ENCODE data around the gene PLEKHH1.

DNA sequence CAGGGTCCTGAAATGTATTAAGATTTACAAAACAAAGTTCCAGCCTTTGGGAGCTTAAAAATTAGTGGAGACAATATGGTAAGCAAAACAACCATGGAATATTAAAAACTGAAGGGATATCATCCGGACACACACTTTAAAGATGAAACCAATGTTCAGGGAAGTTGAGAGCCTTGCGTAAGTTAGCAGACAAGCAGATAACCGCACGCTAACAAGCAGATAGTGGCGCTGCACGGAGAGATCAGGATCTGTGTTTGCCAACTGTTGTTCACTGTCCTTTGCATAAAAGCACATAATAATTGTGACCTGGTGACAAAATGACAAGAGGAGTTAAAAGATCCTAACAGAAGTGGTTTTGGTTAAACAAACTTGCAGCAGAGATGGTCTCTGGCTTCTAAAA is 30.2 kb upstream of the PLEKHH1 start:
- no peak for TF ChIP-seq POLR2AphosphoS5 (IDR thresholded peaks at IDR 0.05)
- TF ChIP-seq, protein P1, sequence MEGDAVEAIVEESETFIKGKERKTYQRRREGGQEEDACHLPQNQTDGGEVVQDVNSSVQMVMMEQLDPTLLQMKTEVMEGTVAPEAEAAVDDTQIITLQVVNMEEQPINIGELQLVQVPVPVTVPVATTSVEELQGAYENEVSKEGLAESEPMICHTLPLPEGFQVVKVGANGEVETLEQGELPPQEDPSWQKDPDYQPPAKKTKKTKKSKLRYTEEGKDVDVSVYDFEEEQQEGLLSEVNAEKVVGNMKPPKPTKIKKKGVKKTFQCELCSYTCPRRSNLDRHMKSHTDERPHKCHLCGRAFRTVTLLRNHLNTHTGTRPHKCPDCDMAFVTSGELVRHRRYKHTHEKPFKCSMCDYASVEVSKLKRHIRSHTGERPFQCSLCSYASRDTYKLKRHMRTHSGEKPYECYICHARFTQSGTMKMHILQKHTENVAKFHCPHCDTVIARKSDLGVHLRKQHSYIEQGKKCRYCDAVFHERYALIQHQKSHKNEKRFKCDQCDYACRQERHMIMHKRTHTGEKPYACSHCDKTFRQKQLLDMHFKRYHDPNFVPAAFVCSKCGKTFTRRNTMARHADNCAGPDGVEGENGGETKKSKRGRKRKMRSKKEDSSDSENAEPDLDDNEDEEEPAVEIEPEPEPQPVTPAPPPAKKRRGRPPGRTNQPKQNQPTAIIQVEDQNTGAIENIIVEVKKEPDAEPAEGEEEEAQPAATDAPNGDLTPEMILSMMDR (IDR thresholded peaks at IDR 0.05): no peak
- TF ChIP-seq POLR2A (IDR thresholded peaks at IDR 0.05): no peak

Data from transverse colon (tissue), 4 donors.